ENCODE measurements around the gene NOVA2. TPM values are rescaled to one million over a fixed set of nuclear protein-coding genes. Genes with fewer than 3 reads are reported as not detected.
A peak's percentile ranks its signal among the peaks of the same experiment; 100 is the strongest.

NOVA2 gene
- total RNA-seq, 1 donor from 2014 or later, result 0.59 TPM

- DNase-seq, result no peak
Observed at GRCh38 chr19:45962021-45962420, 11.6 kb downstream of the NOVA2 start.

- DNase-seq, result no peak
Observed at GRCh38 chr19:45960595-45961235, 12.9 kb downstream of the NOVA2 start.

- DNase-seq, result no peak
Observed at GRCh38 chr19:45959517-45960025, 14.1 kb downstream of the NOVA2 start.

- no peak for DNase-seq
Observed at GRCh38 chr19:45958769-45959516, 14.7 kb downstream of the NOVA2 start.

GRCh38 chr19:45958320-45958719, 15.3 kb downstream of the NOVA2 start:
- DNase-seq, result no peak

- DNase-seq, result peak; percentile 15
Observed at GRCh38 chr19:45955905-45956608, 17.6 kb downstream of the NOVA2 start.

GRCh38 chr19:45954156-45954555, 19.5 kb downstream of the NOVA2 start:
- DNase-seq, result no peak

- DNase-seq, result no peak
Observed at GRCh38 chr19:45953676-45954075, 20.0 kb downstream of the NOVA2 start.

- DNase-seq, result peak; percentile 13
Observed at GRCh38 chr19:45952686-45953505, 20.8 kb downstream of the NOVA2 start.

GRCh38 chr19:45952341-45952685, 21.4 kb downstream of the NOVA2 start:
- no peak for DNase-seq

GRCh38 chr19:45947926-45948325, 25.7 kb downstream of the NOVA2 start:
- DNase-seq, result no peak

- DNase-seq, result no peak
Observed at GRCh38 chr19:45940515-45940805, 33.2 kb downstream of the NOVA2 start.

- no peak for DNase-seq
Observed at GRCh38 chr19:45939792-45940514, 33.7 kb downstream of the NOVA2 start.

GRCh38 chr19:45938733-45939319, 34.8 kb downstream of the NOVA2 start:
- DNase-seq, result no peak

GRCh38 chr19:45935267-45935666, 38.4 kb downstream of the NOVA2 start:
- DNase-seq, result no peak

GRCh38 chr19:45934551-45935230, 39.0 kb downstream of the NOVA2 start:
- no peak for DNase-seq

- DNase-seq, result no peak
Observed at GRCh38 chr19:45933759-45934158, 39.9 kb downstream of the NOVA2 start.

- DNase-seq, result no peak
Observed at GRCh38 chr19:45931055-45931454, 42.6 kb downstream of the NOVA2 start.

- no peak for DNase-seq
Observed at GRCh38 chr19:45929247-45929646, 44.4 kb downstream of the NOVA2 start.

GRCh38 chr19:45927565-45928261, 46.0 kb downstream of the NOVA2 start:
- DNase-seq, result peak; percentile 59
